Limb (tissue), 2 donors: ENCODE data around the gene CASTOR2.
"Not testable (repeated sequence)": the region's sequence is repeated elsewhere in the genome, so short reads cannot be mapped to it uniquely, and the experiment has no call there.

Experiments used
- DNase-seq, 2 donors: peaks; one replicate each; pipeline ENCODE4 v3.0.0-alpha.2; 2016; ENCODE audit errors: extremely low spot score in 2 of 2

The CASTOR2 gene

DNA sequence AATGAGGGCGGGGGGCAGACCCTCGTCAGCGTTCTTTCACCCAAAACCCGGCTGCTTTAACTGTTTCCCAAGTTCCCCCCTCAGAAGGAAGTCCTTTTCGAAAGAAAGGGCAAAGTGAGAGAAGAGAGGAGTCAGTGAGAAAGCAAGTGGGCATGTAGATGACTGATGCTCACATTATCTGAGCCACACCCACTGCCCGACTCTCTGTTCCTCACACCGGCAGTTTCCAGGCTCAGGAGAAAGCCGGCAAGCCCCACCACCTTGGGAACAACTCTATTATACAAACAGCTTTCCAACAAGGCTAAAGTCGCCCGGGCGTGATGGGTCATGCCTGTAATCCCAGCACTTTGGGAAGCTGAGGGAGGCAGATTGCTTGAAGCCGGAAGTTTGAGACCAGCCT, 86.0 kb downstream of the CASTOR2 start:
- DNase-seq, result no peak

- no peak for DNase-seq
Measured at GRCh38 chr7:75054744-75055143, 90.2 kb downstream of the CASTOR2 start.

DNA sequence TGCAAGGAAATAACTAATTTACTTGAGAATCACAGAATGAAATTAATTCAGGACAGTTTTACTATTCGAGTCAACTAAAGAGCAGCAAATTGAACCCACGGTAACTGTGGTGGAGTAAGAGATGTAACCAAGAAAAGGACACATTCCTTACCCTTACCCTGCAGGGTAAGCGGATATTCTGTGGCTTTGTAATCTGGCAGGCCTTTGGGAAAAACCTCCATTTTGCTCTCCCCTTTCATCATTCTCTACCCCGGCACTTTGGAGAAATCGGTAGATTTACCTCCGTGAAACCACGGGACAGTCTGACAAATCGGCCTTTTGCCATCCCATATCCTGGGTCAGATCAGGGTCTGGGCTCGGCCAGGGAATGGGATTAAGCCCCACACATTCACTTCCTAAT, 90.7 kb downstream of the CASTOR2 start:
- DNase-seq, result no peak

DNA sequence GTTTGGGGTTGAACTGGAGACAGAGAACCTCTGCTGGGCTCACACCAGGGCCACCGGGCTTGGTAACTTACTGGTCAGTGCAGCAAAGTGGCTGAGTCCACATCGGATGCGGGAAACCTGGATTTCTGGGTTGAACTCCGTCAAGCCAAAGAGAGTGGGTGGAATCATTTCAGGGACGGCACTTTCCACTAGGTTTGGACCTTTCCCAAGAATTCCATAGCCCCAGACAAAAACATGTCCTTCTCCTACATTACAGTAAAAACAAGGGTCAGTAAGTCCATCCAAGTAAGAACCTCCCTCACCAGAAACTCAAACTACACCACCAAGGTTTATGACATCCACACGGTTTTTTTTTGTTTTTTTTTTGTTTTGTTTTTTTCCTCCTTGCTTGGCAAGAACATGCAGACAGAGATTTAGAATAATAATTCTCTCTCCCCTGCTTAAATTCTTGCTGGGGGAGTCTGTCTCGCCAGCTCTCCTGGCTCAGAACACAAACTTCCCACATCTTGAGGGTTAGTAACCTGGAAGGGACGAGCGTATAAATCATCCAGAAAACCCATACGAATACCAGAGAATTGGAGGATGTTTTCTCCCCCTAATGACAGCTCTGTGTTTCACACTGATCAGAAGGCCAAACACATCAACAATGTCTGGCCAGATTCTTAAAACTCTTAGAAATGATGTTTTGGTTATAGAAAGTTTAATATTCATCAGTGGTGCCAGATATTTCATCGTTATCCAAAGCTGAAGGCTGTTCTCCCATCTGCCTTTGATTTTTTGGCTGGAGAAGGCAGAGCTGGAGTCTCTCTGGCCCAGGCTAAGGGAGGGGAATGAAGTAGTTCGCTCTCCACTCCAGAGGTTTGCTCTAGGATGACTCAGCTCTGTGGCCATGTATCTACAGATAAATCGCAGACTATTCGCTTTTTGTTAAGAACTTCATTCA, 91.6 kb downstream of the CASTOR2 start:
- peak in 1 of 2 donors; percentile 74 for DNase-seq

DNA sequence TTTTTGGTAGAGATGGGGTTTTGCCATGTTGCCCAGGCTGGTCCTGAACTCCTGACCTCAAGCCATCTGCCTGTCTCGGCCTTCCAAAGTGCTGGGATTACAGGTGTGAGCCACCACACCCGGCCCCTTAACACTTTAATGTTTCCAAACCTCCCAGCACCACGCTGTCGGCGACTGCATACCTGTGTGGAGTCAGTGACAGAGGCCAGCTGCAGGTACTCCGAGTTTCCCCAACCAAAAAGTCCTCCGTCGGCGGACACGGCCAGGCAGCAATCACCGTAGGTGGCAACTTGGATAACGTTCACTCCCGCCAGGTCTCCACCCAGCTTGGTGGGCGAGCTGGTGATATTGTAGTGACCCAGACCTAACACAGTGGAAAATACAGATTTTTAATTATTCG, 93.9 kb downstream of the CASTOR2 start:
- no peak for DNase-seq

- DNase-seq, result no peak
Measured at GRCh38 chr7:75064291-75064690, 99.8 kb downstream of the CASTOR2 start.

GRCh38 chr7:75064801-75065200, 100.3 kb downstream of the CASTOR2 start:
- no peak for DNase-seq

DNA sequence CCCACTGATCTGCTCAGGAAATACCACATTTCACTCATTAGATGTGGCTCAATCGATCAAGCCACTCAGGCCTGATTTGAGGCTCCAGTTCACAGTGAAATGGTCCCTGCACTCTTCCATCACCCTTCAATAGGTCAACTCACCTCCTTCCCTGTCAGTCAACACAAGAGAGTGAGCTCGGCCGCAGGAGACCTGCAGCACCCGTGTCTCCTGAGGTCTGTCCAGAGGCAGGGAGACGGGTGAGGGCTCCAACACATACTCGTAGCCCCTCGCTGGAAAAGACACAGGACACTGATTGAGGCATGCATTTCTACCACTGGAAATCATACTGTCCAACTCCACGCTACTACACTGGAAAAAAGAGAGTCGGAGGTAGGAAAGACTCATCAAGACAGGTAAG, 102.0 kb downstream of the CASTOR2 start:
- DNase-seq, result no peak

GRCh38 chr7:75072981-75073283, 108.4 kb downstream of the CASTOR2 start:
- no peak for DNase-seq

DNA sequence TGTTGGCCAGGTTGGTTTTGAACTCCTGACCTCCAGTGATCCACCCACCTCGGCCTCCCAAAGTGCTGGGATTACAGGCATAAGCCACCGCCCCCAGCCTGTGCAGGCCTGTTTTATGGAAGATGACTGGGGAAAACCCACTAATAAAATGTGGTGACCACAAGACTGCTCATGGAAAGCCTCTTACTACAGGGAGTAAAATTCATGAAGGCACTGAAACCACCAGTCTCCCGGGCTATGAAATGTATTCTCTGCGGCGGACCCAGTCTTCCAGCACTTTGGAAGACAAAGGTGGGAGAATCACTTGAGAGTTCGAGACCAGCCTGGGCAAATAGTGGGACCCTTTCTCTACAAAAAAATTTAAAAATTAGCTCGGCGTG, 109.7 kb downstream of the CASTOR2 start:
- not testable (repeated sequence) for DNase-seq
